Dermis microvascular lymphatic vessel endothelial cell (primary cell): Measurements from ENCODE around the gene MYO1H. TPM values are rescaled to one million over a fixed set of nuclear protein-coding genes. Genes with fewer than 3 reads are reported as not detected.

ENCODE experiments used
- DNase-seq, 2 donors: peaks; one replicate each; pipeline versions ENCODE4 v3.0.0 to v3.0.0-alpha.2; 2010; ENCODE audit warnings: low read depth in 2 of 2
- total RNA-seq: library from RNA; depleted of rRNA; stranded (reverse); fragments of >200 nt; gene quantifications from 2 replicates; pipeline ENCODE4 v1.2.1, GENCODE V29; 2014

Gene MYO1H
- total RNA-seq, 1 donor from 2014 or later: not detected

DNA sequence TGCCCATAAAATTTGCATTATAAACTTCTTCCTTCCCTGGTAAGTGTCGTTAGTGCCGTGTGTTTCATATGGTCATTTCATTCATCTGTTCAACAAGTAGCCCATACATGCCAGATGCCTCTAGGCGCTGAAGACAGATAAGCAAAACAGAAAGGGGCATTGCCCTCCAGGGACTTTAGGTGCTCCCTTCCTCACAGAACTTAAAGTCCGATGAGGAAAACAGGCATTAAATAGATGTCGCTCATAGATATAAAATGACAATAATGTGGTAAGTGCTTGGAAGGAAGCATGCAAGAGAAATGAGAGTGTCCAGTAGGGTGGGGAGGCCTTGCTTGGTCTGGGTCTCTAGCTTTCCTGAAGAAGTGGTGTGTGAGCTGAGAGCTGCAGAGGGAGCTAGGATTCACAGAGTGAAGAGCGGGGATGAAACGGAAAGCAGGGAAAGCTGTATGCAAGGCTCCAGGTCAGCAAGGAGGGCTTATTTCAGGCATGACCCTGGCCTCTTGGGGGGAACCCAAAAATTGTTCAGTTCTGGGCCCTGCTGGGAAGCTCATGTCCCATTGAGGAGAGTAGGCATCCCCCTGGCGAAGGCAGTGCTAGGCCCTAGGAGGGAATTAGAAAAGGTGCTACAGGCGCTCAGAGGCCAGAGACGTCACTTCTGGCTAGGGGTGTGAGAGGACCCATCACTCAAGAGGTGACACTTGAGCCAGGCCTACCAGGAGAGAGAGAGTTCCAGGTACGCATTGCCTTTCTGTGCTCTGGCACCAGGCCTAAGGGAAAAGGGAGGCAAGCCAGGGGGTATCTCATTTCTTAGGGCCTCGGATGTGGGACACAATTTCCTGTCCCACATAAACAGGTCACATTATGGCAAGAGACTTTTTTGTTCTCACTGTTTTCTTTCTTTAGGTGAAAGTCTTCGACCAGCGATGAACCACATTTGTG, 141.6 kb downstream of the MYO1H start:
- no peak for DNase-seq

DNA sequence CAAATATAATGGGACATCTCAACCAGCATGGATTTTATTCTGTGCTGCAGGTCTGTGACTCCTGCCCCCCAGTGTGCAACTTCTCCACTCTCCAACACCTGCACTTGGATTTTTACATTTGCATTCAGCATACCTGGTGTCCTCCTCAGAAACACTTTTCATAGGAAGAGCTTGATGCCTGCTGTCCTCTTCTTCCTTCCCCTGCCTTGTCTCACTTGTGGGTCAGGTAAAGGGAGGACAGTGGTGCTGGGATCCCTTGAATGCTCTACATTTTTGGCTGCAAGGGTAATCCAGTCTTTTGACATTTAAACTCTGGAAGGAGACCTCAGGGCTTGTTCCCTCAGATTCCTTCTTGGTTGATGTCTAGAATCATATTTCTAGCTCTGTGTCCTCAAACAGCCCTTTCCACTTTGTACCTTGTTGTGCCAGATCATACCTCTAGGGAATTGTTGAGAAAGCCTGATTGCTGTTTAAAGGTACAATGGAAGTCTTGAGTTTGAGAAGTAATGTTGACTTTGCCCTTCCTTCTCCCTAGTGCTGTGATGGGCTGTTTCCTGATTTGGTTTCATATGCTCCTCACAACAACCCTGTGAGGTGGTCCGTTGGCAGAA, 142.4 kb downstream of the MYO1H start:
- no peak for DNase-seq

DNA sequence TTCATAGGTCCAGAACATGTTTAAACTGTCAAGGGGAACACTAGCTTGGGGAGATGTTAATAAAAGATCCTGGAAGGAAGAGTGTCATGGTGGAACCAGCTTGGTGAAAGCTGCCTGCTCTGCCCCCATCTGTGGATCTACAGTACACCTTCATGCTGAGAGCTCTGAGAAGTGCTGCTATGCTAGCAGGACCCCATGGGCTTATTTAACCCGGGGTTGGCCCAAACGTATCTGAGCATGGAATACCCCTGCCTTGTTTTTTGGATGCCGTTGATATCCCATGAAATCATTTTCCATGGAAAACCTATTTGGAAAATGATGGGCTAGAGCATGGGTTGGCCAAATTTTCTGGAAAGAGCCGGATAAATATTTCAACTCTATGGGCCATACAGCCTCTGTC, 144.0 kb downstream of the MYO1H start:
- DNase-seq: no peak

DNA sequence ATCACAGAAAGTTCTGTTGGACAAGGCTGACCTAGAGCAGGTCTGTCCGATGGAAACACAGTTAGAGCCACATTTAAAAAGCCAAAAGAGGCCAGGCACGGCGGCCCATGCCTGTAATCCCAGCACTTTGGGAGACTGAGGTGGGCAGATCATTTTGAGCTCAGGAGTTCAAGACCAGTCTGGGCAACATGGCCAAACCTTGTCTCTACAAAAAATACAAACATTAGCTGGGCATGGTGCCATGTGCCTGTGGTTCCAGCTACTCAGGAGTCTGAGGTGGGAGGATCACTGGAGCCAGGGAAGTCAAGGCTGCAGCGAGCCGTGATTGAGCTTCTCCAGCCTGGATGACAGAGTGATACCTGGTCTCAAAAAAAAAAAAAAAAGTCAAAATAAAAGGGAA, 144.7 kb downstream of the MYO1H start:
- no peak for DNase-seq

DNA sequence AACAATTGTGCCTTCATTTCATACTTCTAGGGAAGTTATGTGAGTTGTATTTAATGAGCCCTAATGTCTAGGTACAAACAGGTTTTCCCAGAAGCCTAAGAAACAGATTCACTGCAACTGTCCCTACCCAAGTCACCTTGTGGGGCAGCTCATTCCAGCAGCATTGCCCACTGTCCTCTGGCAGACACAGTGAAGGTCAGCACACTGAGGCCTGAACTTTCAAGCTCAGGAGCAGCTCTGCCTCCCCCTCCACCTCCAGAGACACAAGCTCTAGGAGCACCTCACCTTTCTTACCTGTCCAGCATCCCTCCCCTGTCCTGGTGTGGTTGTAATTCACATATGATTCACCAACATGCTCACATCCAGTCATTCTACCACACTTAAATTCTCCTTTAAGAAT, 145.4 kb downstream of the MYO1H start:
- DNase-seq: no peak

DNA sequence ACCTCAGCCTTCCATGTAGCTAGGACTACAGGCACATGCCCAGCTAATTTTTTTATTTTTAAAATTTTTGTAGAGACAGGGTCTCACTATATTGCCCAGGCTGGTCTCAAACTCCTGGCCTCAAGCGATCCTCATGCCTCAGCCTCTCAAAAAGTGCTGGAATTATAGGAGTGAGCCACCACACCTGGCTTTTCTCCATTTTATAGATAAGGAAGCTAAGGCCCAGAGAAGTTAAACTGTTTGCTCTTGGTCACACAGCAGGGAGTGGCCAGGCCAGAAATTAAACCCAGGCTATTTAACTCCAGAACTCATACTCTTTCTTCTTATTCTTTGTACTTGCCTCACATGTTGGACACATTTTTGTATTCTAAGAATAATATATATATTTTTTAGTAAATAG, 146.2 kb downstream of the MYO1H start:
- no peak for DNase-seq

DNA sequence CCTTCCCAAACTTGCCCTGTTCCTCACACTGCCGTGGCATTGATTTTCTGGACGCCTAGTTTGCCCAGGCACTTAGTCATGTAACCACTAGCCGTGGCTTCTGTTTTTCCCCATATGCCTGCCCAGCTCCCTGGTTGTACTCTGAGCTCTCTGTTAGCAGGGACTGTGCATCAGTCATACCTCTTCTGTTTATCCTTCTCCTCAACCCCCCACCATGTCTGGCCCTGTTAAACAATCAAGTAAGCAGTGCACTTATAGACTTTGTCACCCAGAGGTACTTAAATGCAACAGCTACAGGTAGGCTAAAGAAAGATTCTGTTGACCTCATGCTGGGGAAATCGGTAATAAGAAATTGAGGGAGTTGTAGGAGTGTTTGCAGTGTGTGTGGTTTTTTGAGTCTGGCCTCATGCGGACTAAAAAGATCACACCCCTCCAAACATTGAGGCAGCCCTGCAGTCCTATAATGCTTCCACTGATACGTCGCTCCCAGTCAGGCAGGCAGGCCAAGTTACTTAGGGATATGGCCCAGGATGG, 146.7 kb downstream of the MYO1H start:
- DNase-seq: no peak

DNA sequence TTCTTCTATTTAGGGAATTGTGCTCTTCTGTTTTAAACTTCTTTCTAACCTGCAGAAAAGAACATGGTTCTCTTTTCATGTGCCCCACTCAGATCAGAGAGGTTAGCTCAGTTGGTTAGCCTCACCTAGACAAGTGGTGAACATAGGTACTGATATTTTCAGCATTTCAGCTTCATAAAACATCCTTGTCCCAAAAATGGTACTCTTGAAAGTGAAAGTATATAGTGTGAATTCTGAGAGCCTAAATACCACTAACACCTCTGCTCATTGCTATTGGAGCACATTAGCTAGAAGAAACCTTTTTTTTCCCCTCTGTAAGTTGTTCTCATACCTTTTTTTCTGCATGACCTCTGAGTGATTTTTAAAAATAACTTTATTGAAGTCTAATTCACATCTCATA, 147.3 kb downstream of the MYO1H start:
- DNase-seq: no peak

DNA sequence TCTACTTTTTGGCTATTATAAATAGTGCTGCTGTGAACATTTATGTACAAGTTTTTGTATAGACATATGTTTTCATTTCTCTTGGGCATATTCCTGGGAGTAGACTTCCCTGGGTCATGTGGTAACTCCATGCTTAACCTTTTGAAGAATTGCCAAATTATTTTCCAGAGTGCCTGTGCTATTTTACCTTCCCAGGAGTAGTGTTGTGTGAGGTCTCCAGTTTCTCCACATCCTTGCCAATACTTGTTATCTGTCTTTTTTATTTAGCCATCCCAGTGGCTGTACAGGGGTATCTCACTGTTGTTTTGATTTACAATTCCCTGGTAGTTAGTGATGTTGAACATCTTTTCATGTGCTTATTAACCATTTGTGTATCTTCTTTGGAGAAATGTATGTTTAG, 148.6 kb downstream of the MYO1H start:
- no peak for DNase-seq

DNA sequence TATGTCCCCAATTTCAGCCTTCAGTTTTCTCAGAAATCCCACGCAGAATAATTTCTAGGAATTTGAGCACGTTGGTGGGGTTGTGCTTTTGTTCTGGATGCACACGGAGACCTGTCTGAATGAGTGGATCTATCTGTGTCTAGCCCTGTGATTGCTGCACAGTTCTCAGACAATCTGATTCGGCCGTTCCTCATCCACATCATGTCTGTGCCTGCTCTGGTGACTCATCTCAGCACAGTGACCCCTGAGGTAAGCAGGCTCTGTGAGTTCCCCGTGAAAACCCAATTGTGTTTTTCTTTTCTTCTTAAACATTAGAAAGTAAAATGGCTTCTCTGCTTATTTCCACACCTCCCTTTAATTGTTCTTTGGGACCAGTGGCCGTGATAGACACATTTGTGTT, 150.0 kb downstream of the MYO1H start:
- no peak for DNase-seq

Other genes starting within 250 kb of the MYO1H start
- gene ACACB, start 231.3 kb upstream of the MYO1H start, total RNA-seq: 1.7 and 6.8 TPM in 2 replicates
- not detected in 2 replicates for gene FOXN4, start 38.6 kb upstream of the MYO1H start, total RNA-seq
- 74.5 and 95.6 TPM in 2 replicates for gene KCTD10, start 129.4 kb downstream of the MYO1H start, total RNA-seq
- 23.0 and 29.0 TPM in 2 replicates for gene UBE3B, start 129.7 kb downstream of the MYO1H start, total RNA-seq
- 19.2 and 33.1 TPM in 2 replicates for gene MMAB, start 225.6 kb downstream of the MYO1H start, total RNA-seq
- 11.9 and 17.5 TPM in 2 replicates for gene MVK, start 225.9 kb downstream of the MYO1H start, total RNA-seq